ENCODE measurements around the gene SMIM22. TPM values are rescaled to one million over a fixed set of nuclear protein-coding genes. Genes with fewer than 3 reads are reported as not detected.

The SMIM22 gene
- total and polyA plus RNA-seq, 2 donors (not counting 1 experiment from before 2014, with no cell fraction given), result not detected

DNA sequence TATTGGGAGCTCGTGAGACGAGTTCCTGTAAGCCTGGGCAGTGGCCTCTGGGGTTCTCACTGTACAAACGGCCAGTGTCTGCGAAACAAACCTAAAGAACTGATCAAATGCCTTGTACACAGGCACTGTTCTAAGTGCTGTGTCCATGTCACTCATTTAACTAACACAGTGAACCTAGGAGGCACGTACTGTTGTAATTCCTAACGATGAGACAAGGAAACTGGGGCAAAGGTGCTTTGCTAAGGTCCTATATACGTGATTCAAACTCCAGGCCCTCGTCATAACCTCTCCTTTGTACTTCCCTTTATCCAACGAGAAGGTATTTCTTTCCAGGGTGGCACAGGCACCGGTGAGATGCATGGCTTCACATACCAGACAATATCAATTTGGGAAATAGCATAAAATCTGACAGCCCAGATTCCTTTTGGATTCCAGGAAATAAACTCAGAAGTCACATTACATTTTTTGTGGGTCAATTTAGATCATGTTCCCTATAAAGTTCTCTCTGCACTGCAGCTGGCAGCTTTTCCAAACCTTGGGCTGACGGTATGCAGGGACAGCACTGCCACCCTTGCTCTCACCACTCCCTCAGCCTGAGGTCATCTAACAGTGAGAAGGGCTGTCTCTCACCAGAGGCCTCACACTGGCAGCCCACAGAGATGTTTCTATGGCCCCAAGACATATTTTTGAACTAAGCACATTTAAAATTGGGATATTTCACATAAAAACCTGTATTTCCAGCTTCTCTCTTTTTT is 33.6 kb downstream of the SMIM22 start:
- TF ChIP-seq CTCF (conservative IDR thresholded peaks at IDR 0.05 in 1 of 2, IDR thresholded peaks at IDR 0.05 in 1 of 2; ENCODE audit: low read depth in 1 of 2, low read length in 2 of 2) (no peak), EZH2 (IDR thresholded peaks at IDR 0.05; ENCODE audit: low read length, missing control alignments) (no peak)
- Histone ChIP-seq H2AFZ (ENCODE audit: low read length) (no peak overlapping the region), H3K27me3 (ENCODE audit: control insufficient read depth, insufficient read depth, low read length) (no peaks in the 10 kb centered on the region), H3K4me1 (ENCODE audit: control insufficient read depth, extremely low read depth, insufficient read depth, low read length) (no peaks in the 10 kb centered on the region), H3K4me3 (replicated peaks in 1 of 4; ENCODE audit: control extremely low read depth in 1 of 4, insufficient read depth in 1 of 4, low read depth in 3 of 4, low read length in 4 of 4) (no peak overlapping the region), H3K79me2 (ENCODE audit: control insufficient read depth, insufficient read depth, low read length) (no peaks in the 10 kb centered on the region), H3K36me3 (ENCODE audit: control insufficient read depth, insufficient read depth, low read length) (peaks cover 24% of the 10 kb centered on the region), H3K9ac (ENCODE audit: insufficient read depth, low read length) (no peak overlapping the region), H4K20me1 (ENCODE audit: control insufficient read depth, extremely low read depth, insufficient read depth, low read length) (no peaks in the 10 kb centered on the region), H3K9me3 (ENCODE audit: control insufficient read depth, insufficient read depth, low read depth, low read length) (no peaks in the 10 kb centered on the region), H3K4me2 (ENCODE audit: extremely low read depth, insufficient read depth, low read length) (no peak overlapping the region), H3K27ac (ENCODE audit: insufficient read depth, low read length) (no peak overlapping the region)
- DNase-seq (ENCODE audit: low read depth in 2 of 2), result no peak

- H3K4me1 ChIP-seq (ENCODE audit: control insufficient read depth, extremely low read depth, insufficient read depth, low read length), result no peaks in the 10 kb centered on the region
- no peaks in the 10 kb centered on the region for H4K20me1 ChIP-seq (ENCODE audit: control insufficient read depth, extremely low read depth, insufficient read depth, low read length)
- H3K36me3 ChIP-seq (ENCODE audit: control insufficient read depth, insufficient read depth, low read length), result peaks cover 16% of the 10 kb centered on the region
- no peak overlapping the region for H3K9ac ChIP-seq (ENCODE audit: insufficient read depth, low read length)
- TF ChIP-seq CTCF (conservative IDR thresholded peaks at IDR 0.05 in 1 of 2, IDR thresholded peaks at IDR 0.05 in 1 of 2; ENCODE audit: low read depth in 1 of 2, low read length in 2 of 2) (no peak), EZH2 (IDR thresholded peaks at IDR 0.05; ENCODE audit: low read length, missing control alignments) (no peak)
- no peak overlapping the region for H3K4me2 ChIP-seq (ENCODE audit: extremely low read depth, insufficient read depth, low read length)
- H3K27ac ChIP-seq (ENCODE audit: insufficient read depth, low read length), result no peak overlapping the region
- H3K27me3 ChIP-seq (ENCODE audit: control insufficient read depth, insufficient read depth, low read length), result no peaks in the 10 kb centered on the region
- no peaks in the 10 kb centered on the region for H3K9me3 ChIP-seq (ENCODE audit: control insufficient read depth, insufficient read depth, low read depth, low read length)
- no peak overlapping the region for H2AFZ ChIP-seq (ENCODE audit: low read length)
- no peak overlapping the region for H3K4me3 ChIP-seq (replicated peaks in 1 of 4; ENCODE audit: control extremely low read depth in 1 of 4, insufficient read depth in 1 of 4, low read depth in 3 of 4, low read length in 4 of 4)
- peaks cover 2% of the 10 kb centered on the region for H3K79me2 ChIP-seq (ENCODE audit: control insufficient read depth, insufficient read depth, low read length)
- no peak for DNase-seq (ENCODE audit: low read depth in 2 of 2)
These were observed 35.2 kb downstream of the SMIM22 start for GRCh38 chr16:4830408-4830807.

DNA sequence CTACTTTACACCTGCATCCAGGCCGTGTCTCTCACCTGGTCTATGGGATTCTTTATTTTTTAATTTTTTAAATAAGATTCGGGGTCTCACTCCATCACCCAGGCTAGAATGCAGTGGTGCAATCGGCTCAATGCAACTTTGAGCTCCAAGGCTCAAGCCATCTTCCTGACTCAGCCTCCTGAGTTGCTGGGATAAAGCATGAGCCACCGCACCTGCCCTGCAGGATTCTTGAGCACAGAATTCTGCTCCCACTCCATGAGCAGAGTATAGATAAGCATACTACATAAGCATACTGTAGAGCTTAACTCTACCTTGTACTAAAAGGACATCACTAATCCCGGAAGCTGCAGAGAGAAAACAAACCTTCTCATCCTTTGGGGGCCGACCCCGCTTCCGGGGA is 36.4 kb downstream of the SMIM22 start:
- Histone ChIP-seq H3K27me3 (ENCODE audit: control insufficient read depth, insufficient read depth, low read length) (no peaks in the 10 kb centered on the region), H2AFZ (ENCODE audit: low read length) (no peak overlapping the region), H3K4me2 (ENCODE audit: extremely low read depth, insufficient read depth, low read length) (no peak overlapping the region), H3K27ac (ENCODE audit: insufficient read depth, low read length) (no peak overlapping the region), H4K20me1 (ENCODE audit: control insufficient read depth, extremely low read depth, insufficient read depth, low read length) (no peaks in the 10 kb centered on the region), H3K4me1 (ENCODE audit: control insufficient read depth, extremely low read depth, insufficient read depth, low read length) (no peaks in the 10 kb centered on the region), H3K9me3 (ENCODE audit: control insufficient read depth, insufficient read depth, low read depth, low read length) (no peaks in the 10 kb centered on the region), H3K79me2 (ENCODE audit: control insufficient read depth, insufficient read depth, low read length) (peaks cover 2% of the 10 kb centered on the region), H3K4me3 (replicated peaks in 1 of 4; ENCODE audit: control extremely low read depth in 1 of 4, insufficient read depth in 1 of 4, low read depth in 3 of 4, low read length in 4 of 4) (no peak overlapping the region), H3K36me3 (ENCODE audit: control insufficient read depth, insufficient read depth, low read length) (peaks cover 14% of the 10 kb centered on the region), H3K9ac (ENCODE audit: insufficient read depth, low read length) (no peak overlapping the region)
- TF ChIP-seq CTCF (conservative IDR thresholded peaks at IDR 0.05 in 1 of 2, IDR thresholded peaks at IDR 0.05 in 1 of 2; ENCODE audit: low read depth in 1 of 2, low read length in 2 of 2) (no peak), EZH2 (IDR thresholded peaks at IDR 0.05; ENCODE audit: low read length, missing control alignments) (no peak)
- no peak for DNase-seq (ENCODE audit: low read depth in 2 of 2)
